T47D (cell line): Measurements from ENCODE around the gene ABCA1.

Experiments
- DNase-seq, 2 experiments: peaks; one replicate each; pipeline versions ENCODE4 v3.0.0 to v3.0.0-alpha.2; 2011 to 2012; ENCODE audit warnings: low read depth in 1 of 2, low spot score in 1 of 2
- JUND ChIP-seq: IDR thresholded peaks from 2 replicates; pipeline ENCODE4 v1.6.1; 2012; ENCODE audit warnings: low read depth
- in situ Hi-C: cut with HindIII; loops from 2 replicates; pipeline ENCODE4 v1.10.0; 2016; ENCODE audit warnings: low sequenced_read_pairs, low pct_unique_long_range_greater_than_20kb

The ABCA1 gene

DNA sequence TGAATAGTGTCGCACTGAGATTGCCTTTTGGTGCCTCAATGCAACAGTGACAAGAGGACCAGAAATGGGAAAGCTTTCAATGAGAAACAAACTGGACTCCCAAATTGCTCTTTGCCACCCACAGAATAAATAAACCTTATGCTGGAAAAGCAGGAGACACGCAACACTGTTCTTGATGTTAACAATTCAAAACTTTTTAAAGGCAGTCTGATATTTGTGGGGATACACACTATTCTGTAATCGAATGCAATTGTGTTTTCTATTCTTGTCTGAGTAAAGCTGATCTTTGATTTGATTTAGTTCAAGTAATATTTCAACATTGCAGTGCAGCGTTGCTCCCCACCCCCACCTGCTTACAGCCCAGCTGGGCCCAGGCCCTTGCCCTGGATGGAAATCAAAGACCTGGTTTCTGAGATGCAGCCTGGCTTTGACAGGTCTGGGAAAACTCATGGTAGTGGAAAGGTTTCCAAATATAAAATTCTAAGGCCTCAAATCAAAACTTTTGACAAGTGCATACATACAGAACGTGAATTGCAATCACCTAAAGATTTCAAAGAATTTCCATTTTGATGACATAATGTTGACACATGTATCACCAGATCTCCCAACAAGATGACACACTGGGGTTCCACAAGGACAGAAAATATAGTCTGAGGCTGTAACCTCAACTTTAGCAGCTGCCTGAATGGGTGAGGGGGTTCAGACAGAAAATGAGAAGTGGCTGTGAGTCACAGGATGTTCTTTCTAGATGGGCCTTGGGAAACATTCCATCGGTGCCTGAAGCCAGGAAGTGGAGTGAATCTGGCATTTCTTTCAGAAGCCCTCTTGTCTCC, 55.1 kb downstream of the ABCA1 start:
- DNase-seq: no peak
- no peak for TF ChIP-seq JUND
- in situ Hi-C loops: no loop called here

DNA sequence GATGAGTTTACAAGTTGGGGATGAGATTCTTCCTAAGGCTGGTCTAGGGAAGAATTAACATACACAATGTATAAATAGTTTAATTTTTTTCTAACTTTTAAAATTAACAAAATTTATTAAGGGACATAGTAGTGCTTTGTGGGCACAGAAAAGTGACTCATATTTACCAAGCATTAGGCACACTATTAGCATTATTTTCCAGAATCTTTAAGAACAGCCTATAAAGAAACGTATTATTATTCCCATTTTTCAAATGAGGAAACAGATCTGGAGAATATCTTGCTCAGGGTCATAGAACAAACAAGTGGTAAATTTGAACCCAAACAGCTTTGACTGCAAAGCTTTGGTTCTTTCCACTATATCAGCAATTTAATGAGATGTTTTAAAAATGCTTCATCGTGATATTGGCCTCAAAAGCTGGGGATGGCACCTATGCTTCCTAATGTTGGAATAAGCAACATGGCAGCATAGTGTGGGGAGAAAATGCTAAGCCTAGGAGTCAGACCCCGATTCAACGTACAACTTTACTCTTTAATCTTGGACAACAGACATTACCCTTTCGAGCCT, 55.9 kb downstream of the ABCA1 start:
- no peak for TF ChIP-seq JUND
- in situ Hi-C loops: no loop called here
- DNase-seq: no peak

DNA sequence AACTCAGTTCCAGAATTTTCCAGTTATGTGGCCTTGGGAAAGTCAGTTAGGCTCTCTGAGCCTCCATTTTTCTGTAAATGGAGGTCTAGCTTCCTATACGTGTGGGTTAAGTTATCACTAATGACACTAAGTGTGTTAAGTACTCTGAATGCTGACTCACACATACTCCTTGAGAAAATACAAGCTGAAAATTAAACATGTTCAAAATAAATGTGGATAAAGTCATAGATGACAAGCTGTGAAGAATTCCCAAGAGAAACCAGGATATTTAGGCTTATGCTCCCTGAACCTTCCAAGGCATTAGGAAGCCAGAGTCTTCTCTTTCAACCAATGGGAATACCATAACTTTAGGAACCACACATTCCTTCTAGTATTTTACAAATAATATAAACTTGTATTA, 58.1 kb downstream of the ABCA1 start:
- in situ Hi-C loops: no loop called here
- TF ChIP-seq JUND: no peak
- DNase-seq: no peak

DNA sequence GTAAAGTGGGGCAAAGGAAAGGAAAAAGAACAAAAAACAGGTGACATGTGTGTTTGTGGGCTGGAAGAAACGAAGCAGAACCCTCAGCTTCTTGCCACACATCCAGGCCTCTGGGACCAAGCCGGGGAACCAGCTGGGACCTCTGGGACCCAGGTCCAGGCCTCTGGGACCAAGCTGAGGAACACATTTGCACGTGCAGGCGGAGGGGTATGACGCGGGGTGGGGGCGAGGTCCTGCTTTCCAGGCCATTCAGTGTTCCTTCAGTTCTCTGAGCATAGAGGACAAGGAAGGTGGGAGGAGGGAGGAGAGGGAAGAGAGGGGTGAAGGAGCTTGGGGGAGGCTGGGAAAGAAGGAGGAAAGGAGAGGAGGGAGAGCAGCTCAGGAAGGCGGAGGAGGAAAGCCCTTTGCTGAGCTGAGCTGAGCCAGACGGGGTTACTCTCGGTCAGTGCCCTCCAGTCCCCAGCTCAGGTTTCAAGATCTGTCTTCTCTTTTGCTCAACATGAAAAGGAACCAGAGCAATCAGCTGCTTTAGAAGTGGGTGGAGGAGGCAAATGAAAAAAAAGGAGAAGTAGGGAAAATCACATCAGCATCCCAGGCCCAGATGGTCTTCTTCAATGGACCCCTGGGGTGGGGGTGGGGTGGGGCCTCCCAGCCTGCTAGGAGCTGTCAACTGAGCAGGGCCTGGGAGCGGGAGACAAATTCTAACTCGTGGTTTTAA, 59.1 kb downstream of the ABCA1 start:
- DNase-seq: peak; percentile 40 to 50
- in situ Hi-C loops: no loop called here
- no peak for TF ChIP-seq JUND

DNA sequence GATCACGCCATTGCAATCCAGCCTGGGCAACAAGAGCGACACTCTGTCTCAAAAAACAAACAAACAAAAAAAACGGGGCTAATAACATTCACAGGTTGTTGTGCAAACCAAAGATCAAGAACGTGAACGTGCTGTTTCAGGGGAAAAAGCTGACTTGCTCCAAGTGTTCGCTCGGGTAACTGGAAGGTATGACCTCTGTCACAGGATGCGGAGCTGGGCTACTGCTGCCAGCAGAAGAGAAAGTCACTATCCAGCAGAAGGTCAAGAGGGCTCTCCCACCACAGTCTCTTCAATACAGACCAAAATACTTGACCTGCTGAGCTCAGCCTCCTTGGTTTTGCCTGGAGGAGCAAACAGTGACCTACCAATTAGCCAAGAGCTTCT, 59.7 kb downstream of the ABCA1 start:
- in situ Hi-C loops: no loop called here
- no peak for DNase-seq
- TF ChIP-seq JUND: no peak

DNA sequence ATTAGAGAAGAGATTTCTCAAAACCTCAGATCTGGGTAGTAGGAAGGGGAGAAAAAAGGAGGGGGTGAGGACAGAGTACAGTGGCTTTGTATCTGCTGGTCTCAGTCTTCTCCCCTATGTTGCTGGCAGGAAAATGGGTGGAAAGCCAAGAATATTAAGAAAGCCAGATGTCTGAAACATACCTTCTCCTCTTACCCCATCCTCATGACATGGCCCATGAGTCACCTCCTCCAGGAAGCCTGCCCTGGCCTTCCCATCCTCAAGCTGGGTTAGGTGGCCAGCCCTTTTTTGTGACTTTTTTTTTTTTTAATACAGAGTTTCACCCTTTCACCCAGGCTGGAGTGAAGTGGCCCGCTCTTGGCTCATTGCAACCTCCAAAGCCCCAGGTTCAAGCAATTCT, 61.8 kb downstream of the ABCA1 start:
- no peak for TF ChIP-seq JUND
- DNase-seq: no peak
- in situ Hi-C loops: no loop called here

DNA sequence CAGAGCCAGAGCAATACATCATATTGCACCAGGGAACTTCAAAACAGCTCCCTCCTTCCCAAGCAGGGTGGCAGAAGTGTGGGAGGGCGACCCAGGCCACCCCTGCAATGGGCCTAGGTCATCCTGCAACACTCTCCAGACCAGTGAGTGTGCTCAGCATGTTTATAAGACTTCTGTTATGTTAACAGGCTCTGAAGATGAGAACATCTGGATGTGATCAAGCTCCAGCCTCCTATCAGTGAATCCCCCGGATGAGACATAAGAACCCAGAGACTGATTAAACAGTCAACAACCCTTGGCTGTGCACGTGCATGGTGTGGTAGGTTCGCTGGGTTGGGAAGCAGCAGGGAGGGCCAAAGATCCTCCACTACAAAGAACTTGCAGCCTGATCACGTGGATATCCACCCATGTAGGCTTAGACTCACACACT, 63.3 kb downstream of the ABCA1 start:
- in situ Hi-C loops: no loop called here
- TF ChIP-seq JUND: no peak
- no peak for DNase-seq

DNA sequence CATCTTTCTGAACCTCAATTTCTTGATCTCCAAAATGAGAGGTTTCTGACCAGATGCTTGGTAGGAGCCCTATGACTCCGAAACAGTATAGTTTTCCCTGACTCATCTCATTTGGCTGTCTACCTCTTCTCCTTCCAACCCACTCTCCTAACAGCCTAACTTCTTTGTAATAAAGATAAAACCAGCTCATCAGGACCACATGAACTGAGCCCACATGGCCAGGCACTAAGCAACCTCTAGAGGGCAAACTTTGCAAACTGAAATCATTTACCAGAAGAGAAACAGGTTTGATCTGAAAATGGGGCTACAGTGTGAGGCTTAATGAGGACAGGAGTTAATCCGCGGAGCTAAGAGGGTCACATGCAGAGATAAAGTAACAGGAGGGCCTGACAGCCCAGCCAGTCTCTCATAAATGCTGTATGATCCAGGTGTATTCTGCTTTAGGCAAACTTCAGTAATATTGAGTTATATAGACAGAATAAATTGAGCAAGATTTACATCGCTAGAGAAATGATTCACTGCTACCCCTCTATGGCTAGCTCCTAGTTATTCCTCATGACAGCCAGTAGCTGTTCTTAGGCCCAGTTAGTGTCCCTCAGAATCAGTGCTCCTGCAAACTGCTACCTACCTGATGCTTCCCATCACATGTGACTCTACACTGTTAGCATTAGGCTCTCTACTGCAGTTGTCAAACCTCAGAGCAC, 64.6 kb downstream of the ABCA1 start:
- TF ChIP-seq JUND: no peak
- in situ Hi-C loops: no loop called here
- peak; percentile 84 to 98 for DNase-seq

DNA sequence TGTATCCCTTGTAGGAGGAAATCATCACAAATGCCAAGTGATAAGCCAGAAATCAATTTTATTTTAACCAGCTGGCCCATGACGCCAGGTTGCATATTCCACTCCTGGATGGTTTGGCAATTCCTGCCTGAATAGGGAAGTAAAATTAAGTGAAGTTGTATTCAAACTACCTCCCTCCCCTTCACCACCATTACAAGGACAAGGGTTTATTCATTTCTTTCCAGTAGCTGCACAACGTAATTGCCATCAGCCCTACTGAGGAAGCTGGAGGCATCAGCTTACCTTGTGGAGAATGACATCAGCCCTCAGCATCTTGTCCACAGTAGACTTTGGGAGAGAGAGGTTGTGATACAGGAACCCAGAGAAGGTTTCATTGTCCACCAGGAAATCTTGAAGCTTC, 66.6 kb downstream of the ABCA1 start:
- no peak for DNase-seq
- in situ Hi-C loops: no loop called here
- no peak for TF ChIP-seq JUND

DNA sequence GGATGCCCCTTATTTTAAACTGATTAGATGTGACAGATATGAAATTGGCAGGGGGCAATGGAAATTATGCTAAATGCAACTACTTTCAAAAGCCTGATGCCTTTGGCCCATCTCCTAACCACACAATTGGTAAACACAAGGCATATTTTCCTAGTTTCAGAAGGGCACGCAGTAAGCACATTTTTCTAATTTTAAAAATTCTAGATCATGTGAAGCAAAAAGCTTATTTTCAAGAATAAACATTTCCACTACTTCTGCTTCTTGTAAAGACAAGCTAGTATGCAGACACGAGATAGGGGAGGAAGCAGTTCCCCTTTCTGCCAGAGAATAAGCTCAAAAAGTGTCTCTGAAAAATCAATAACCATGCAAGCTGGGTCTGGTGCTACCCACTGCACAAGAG, 67.7 kb downstream of the ABCA1 start:
- no peak for TF ChIP-seq JUND
- no peak for DNase-seq
- in situ Hi-C loops: no loop called here

DNA sequence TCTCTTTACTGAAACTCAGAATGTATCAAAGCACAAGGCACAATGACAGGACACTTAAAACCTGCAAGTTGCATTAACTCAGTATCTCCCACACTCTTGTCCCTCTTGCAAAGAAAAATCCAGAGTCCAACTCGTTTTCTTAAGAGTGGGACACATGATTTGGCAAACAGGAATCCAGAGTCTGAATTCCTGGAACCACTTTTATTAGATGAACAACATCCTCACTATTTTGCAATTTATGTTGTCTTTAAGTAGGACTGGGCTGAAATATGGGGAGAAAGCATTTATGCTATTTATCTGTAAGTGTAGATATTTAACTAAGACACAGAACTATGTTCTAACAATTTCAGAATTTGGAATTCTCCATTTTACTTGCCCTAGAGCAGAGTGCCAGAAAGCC, 69.1 kb downstream of the ABCA1 start:
- DNase-seq: no peak
- in situ Hi-C loops: no loop called here
- TF ChIP-seq JUND: no peak

DNA sequence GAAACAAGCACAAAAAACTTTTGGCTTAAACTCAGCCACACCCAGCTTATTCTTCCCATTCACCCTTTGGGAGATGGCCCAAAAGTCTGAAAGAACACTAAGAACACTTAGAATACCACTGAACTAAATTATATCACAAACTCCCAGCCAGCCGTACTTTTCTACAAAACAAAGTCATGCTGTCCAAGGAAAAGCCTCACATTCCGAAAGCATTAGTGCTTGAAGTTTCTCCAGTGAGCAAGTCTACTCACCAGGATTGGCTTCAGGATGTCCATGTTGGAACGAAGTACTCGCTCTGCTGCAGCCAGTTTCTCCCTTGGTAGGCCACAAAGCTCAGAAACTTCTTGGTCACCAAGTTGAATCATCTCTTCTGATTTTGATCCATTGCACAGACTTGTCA, 69.7 kb downstream of the ABCA1 start:
- in situ Hi-C loops: no loop called here
- TF ChIP-seq JUND: no peak
- no peak for DNase-seq
